HL-60 (cell line): ENCODE measurements around the gene TMEM106C.

Experiments used
- CTCF ChIP-seq: IDR thresholded peaks from one replicate; pipeline ENCODE4 v1.5.1; 2011; ENCODE audit warnings: low read length, control low read depth, inconsistent platforms; ENCODE audit not compliant: insufficient read depth
- GABPA ChIP-seq: IDR thresholded peaks from 2 replicates; pipeline ENCODE4 v1.6.1; 2012; ENCODE audit warnings: low read depth
- POLR2AphosphoS5 ChIP-seq: IDR thresholded peaks from 2 replicates; pipeline ENCODE4 v1.6.1; 2012; ENCODE audit warnings: low read depth
- REST ChIP-seq: IDR thresholded peaks from 2 replicates; pipeline ENCODE4 v1.6.1; 2012; ENCODE audit warnings: low read depth; ENCODE audit not compliant: insufficient replicate concordance
- SPI1 ChIP-seq: IDR thresholded peaks from 2 replicates; pipeline ENCODE4 v1.6.1; 2012; ENCODE audit warnings: low read depth, mild to moderate bottlenecking, borderline replicate concordance

- TF ChIP-seq CTCF (no peak), POLR2AphosphoS5 (no peak), REST (no peak), GABPA (no peak), SPI1 (no peak)
Observed at GRCh38 chr12:47965581-47965980, 2.2 kb downstream of the TMEM106C start.
